K562 (cell line): ENCODE data around the gene RNF39. TPM values are rescaled to one million over a fixed set of nuclear protein-coding genes. Genes with fewer than 3 reads are reported as not detected.

Experiments
- ESRRA ChIP-seq: fragments of 450-650 bp; IDR thresholded peaks from 2 replicates; pipeline ENCODE4 v1.6.1; 2014; ENCODE audit warnings: low read depth, mild to moderate bottlenecking, moderate library complexity, borderline replicate concordance
- HMG20A ChIP-seq: fragments of 450-650 bp; formaldehyde crosslinking; conservative IDR thresholded peaks from 2 replicates; pipeline ENCODE4 v1.4.0; 2020; ENCODE audit warnings: mild to moderate bottlenecking, mixed read lengths
- HNRNPUL1 ChIP-seq: fragments of 200-400 bp; formaldehyde crosslinking; IDR thresholded peaks from 2 replicates; pipeline ENCODE4 v1.6.1; 2017; ENCODE audit warnings: low read length
- JUN ChIP-seq, 2 experiments: sonication (generic) in 1 of 2; formaldehyde crosslinking in 1 of 2; IDR thresholded peaks; 2 replicates each; pipeline versions ENCODE4 v1.6.1 to v1.8.0; 2012 to 2022; ENCODE audit warnings: borderline replicate concordance in 2 of 2, mild to moderate bottlenecking in 2 of 2, improper control_type of control experiment in 1 of 2, low read depth in 1 of 2, low read length in 1 of 2, missing genetic modification reagents in 1 of 2
- NR1H2 ChIP-seq: sonication (generic); formaldehyde crosslinking; IDR thresholded peaks from 2 replicates; pipeline ENCODE4 v1.4.0; 2020; ENCODE audit warnings: mild to moderate bottlenecking, missing genetic modification reagents
- SMARCA4 ChIP-seq: fragments of 450-650 bp; IDR thresholded peaks from 2 replicates; pipeline ENCODE4 v1.6.1; 2016
- TEAD2 ChIP-seq: fragments of 450-650 bp; IDR thresholded peaks from 2 replicates; pipeline ENCODE4 v1.6.1; 2016; ENCODE audit warnings: missing genetic modification characterization, control low read depth, missing compliant biosample characterization
- ZBTB1 ChIP-seq: sonication (generic); formaldehyde crosslinking; IDR thresholded peaks from 2 replicates; pipeline ENCODE4 v1.8.1; 2023; ENCODE audit warnings: missing genetic modification reagents, low read depth, mild to moderate bottlenecking, borderline replicate concordance
- ZNF311 ChIP-seq: fragments of 250-450 bp; sonication (Bioruptor Pico); IDR thresholded peaks from 2 replicates; pipeline ENCODE4 v1.4.0; 2020; ENCODE audit warnings: mild to moderate bottlenecking, moderate library complexity
- ZNF76 ChIP-seq: fragments of 250-450 bp; sonication (Bioruptor Pico); IDR thresholded peaks from 2 replicates; pipeline ENCODE4 v1.4.0; 2020; ENCODE audit warnings: mild to moderate bottlenecking, moderate library complexity, borderline replicate concordance
- polyA plus RNA-seq, 8 experiments: library from polyadenylated mRNA; depleted of rRNA in 4 of 8; stranded (reverse) in 5 of 8; unstranded in 3 of 8; fragments of >200 nt; fragmentation: Nextera tagmentation in 2 of 8; fragmentation: Illumina TruSeq in 1 of 8; extraction: Ambion mirVana in 2 of 8; extraction: Trizol in 1 of 8; gene quantifications; 2 replicates each; pipeline versions ENCODE4 v1.2.1 to v1.2.3, GENCODE V29; 2011 to 2014; ENCODE audit warnings: inconsistent platforms in 1 of 8, missing spikeins in 1 of 8
- total RNA-seq, 7 experiments: library from RNA; depleted of rRNA in 6 of 7; stranded (reverse); fragments of >200 nt in 6 of 7; fragmentation: Illumina TruSeq in 2 of 7; extraction: Trizol in 2 of 7; gene quantifications; 2 replicates each; pipeline versions ENCODE4 v1.2.1 to v1.2.3, GENCODE V29; 2011 to 2021; ENCODE audit warnings: low replicate concordance in 1 of 7
- TF ChIP-seq, protein P1 (sequence below): fragments of 450-650 bp; IDR thresholded peaks from one replicate; pipeline ENCODE4 v1.6.1; 2018; ENCODE audit warnings: mild to moderate bottlenecking, moderate library complexity; ENCODE audit not compliant: partially characterized antibody
- TF ChIP-seq, protein P2 (sequence below): sonication (generic); formaldehyde crosslinking; IDR thresholded peaks from 2 replicates; pipeline ENCODE4 v1.8.0; 2023; ENCODE audit warnings: missing genetic modification reagents, mild to moderate bottlenecking, borderline replicate concordance
- TF ChIP-seq, protein P3 (sequence below), 2 experiments: IDR thresholded peaks; 2 replicates each; pipeline ENCODE4 v1.6.1; 2012; ENCODE audit warnings: improper control_type of control experiment in 2 of 2, low read depth in 2 of 2, low read length in 2 of 2, borderline replicate concordance in 1 of 2
- TF ChIP-seq, protein P4 (sequence below): fragments of 450-650 bp; conservative IDR thresholded peaks from 2 replicates; pipeline ENCODE4 v1.6.1; 2016; ENCODE audit warnings: missing genetic modification characterization, low read depth, mild to moderate bottlenecking, control low read depth, missing compliant biosample characterization

The RNF39 gene
- total and polyA plus RNA-seq, 9 of the 15 experiments (the other 6 are each of a cell fraction or from before 2014, with no cell fraction given), result not detected

DNA sequence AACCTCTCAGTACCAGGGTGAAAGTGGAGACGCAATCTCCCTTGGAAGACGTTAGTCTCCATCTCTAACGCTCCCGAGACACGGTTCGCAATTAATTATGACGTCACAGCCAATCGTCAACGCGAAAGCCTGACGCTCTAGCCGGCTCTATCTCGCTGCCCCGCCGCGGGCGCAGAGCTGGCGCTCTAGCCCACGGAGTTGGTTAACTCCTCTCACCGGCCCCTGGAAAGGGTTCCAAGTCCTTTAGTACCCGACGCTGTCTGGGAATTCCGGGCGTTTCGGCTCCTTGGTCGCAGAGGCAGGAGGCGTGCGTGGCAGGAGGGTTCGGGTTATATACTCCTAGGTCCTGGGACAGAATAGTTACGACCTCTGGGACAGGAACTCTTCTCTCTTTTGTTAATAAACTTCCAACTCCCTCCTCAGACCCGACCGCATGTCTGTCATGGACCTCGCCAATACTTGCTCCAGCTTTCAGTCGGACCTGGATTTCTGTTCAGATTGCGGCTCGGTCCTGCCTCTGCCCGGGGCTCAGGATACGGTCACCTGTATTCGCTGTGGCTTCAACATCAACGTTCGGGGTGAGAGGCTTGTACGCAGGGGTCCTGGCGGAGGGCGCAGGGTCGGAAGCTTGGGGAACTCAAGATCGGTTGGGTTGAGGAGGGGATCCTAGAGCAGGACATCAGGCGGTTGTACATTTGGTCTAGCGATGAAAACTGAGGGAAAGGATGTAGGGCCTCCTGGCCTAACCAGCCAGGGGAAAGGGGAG is 14.3 kb downstream of the RNF39 start, which contains the start of gene POLR1H (continued):
- TF ChIP-seq HNRNPUL1, result no peak
- no peak for TF ChIP-seq ZNF76 (CRISPR knock-in tag)
- no peak for TF ChIP-seq HMG20A
- TF ChIP-seq JUN (IDR thresholded peaks at IDR 0.05; ENCODE audit: borderline replicate concordance, low read depth, low read length), result peak; percentile 91
- TF ChIP-seq JUN (CRISPR knock-in tag; IDR thresholded peaks at IDR 0.05; ENCODE audit: borderline replicate concordance), result no peak
- no peak for TF ChIP-seq ZBTB1
- TF ChIP-seq, protein P1, sequence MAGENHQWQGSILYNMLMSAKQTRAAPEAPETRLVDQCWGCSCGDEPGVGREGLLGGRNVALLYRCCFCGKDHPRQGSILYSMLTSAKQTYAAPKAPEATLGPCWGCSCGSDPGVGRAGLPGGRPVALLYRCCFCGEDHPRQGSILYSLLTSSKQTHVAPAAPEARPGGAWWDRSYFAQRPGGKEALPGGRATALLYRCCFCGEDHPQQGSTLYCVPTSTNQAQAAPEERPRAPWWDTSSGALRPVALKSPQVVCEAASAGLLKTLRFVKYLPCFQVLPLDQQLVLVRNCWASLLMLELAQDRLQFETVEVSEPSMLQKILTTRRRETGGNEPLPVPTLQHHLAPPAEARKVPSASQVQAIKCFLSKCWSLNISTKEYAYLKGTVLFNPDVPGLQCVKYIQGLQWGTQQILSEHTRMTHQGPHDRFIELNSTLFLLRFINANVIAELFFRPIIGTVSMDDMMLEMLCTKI, result no peak
- TF ChIP-seq, protein P2, sequence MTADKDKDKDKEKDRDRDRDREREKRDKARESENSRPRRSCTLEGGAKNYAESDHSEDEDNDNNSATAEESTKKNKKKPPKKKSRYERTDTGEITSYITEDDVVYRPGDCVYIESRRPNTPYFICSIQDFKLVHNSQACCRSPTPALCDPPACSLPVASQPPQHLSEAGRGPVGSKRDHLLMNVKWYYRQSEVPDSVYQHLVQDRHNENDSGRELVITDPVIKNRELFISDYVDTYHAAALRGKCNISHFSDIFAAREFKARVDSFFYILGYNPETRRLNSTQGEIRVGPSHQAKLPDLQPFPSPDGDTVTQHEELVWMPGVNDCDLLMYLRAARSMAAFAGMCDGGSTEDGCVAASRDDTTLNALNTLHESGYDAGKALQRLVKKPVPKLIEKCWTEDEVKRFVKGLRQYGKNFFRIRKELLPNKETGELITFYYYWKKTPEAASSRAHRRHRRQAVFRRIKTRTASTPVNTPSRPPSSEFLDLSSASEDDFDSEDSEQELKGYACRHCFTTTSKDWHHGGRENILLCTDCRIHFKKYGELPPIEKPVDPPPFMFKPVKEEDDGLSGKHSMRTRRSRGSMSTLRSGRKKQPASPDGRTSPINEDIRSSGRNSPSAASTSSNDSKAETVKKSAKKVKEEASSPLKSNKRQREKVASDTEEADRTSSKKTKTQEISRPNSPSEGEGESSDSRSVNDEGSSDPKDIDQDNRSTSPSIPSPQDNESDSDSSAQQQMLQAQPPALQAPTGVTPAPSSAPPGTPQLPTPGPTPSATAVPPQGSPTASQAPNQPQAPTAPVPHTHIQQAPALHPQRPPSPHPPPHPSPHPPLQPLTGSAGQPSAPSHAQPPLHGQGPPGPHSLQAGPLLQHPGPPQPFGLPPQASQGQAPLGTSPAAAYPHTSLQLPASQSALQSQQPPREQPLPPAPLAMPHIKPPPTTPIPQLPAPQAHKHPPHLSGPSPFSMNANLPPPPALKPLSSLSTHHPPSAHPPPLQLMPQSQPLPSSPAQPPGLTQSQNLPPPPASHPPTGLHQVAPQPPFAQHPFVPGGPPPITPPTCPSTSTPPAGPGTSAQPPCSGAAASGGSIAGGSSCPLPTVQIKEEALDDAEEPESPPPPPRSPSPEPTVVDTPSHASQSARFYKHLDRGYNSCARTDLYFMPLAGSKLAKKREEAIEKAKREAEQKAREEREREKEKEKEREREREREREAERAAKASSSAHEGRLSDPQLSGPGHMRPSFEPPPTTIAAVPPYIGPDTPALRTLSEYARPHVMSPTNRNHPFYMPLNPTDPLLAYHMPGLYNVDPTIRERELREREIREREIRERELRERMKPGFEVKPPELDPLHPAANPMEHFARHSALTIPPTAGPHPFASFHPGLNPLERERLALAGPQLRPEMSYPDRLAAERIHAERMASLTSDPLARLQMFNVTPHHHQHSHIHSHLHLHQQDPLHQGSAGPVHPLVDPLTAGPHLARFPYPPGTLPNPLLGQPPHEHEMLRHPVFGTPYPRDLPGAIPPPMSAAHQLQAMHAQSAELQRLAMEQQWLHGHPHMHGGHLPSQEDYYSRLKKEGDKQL (CRISPR knock-in tag), result no peak
- TF ChIP-seq ESRRA, result no peak; the same call in 1 of the 2 replicates
- TF ChIP-seq ZNF311 (CRISPR knock-in tag), result no peak
- no peak for TF ChIP-seq SMARCA4
- no peak; the same call in 1 of the 2 replicates for TF ChIP-seq NR1H2 (CRISPR knock-in tag)
- TF ChIP-seq, protein P3, sequence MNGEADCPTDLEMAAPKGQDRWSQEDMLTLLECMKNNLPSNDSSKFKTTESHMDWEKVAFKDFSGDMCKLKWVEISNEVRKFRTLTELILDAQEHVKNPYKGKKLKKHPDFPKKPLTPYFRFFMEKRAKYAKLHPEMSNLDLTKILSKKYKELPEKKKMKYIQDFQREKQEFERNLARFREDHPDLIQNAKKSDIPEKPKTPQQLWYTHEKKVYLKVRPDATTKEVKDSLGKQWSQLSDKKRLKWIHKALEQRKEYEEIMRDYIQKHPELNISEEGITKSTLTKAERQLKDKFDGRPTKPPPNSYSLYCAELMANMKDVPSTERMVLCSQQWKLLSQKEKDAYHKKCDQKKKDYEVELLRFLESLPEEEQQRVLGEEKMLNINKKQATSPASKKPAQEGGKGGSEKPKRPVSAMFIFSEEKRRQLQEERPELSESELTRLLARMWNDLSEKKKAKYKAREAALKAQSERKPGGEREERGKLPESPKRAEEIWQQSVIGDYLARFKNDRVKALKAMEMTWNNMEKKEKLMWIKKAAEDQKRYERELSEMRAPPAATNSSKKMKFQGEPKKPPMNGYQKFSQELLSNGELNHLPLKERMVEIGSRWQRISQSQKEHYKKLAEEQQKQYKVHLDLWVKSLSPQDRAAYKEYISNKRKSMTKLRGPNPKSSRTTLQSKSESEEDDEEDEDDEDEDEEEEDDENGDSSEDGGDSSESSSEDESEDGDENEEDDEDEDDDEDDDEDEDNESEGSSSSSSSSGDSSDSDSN (IDR thresholded peaks at IDR 0.05; ENCODE audit: borderline replicate concordance in 1 of 2, low read depth in 2 of 2, low read length in 2 of 2), result 0 out of 4 replicates have a peak, but pooled peaks of 1 of the 2 experiments have one; percentile 12
- TF ChIP-seq, protein P4, sequence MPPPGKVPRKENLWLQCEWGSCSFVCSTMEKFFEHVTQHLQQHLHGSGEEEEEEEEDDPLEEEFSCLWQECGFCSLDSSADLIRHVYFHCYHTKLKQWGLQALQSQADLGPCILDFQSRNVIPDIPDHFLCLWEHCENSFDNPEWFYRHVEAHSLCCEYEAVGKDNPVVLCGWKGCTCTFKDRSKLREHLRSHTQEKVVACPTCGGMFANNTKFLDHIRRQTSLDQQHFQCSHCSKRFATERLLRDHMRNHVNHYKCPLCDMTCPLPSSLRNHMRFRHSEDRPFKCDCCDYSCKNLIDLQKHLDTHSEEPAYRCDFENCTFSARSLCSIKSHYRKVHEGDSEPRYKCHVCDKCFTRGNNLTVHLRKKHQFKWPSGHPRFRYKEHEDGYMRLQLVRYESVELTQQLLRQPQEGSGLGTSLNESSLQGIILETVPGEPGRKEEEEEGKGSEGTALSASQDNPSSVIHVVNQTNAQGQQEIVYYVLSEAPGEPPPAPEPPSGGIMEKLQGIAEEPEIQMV (tag), result no peak
- no peak for TF ChIP-seq TEAD2 (tag)
